Large intestine (tissue), 3 donors: ENCODE data around the gene RSRC2. TPM values are rescaled to one million over a fixed set of nuclear protein-coding genes. Genes with fewer than 3 reads are reported as not detected.
"Not testable (repeated sequence)": the region's sequence is repeated elsewhere in the genome, so short reads cannot be mapped to it uniquely, and the experiment has no call there.

Source experiments
- DNase-seq, 2 donors: peaks; one replicate each; pipeline versions ENCODE4 v3.0.0 to v3.0.0-alpha.2; 2013
- H3K27ac ChIP-seq: one replicate; pipeline ENCODE4 v1.5.1; 2013; ENCODE audit warnings: low read length
- H3K27me3 ChIP-seq: 2 replicates; pipeline ENCODE4 v1.6.1; 2013; ENCODE audit warnings: low read length; ENCODE audit not compliant: control insufficient read depth, insufficient read depth
- H3K36me3 ChIP-seq: 2 replicates; pipeline ENCODE4 v1.6.1; 2013; ENCODE audit warnings: low read length; ENCODE audit not compliant: control insufficient read depth, insufficient read depth
- H3K4me1 ChIP-seq: one replicate; pipeline ENCODE4 v1.6.1; 2013; ENCODE audit warnings: low read length; ENCODE audit not compliant: control insufficient read depth, insufficient read depth
- H3K4me3 ChIP-seq: one replicate; pipeline ENCODE4 v1.5.1; 2013; ENCODE audit warnings: low read length
- H3K9me3 ChIP-seq: one replicate; pipeline ENCODE4 v1.6.1; 2013; ENCODE audit warnings: mild to moderate bottlenecking, low read depth, low read length, moderate library complexity; ENCODE audit not compliant: control insufficient read depth
- WGBS: methylation state at CpG from one replicate; pipeline ENCODE4 v1.1.5; 2013; ENCODE audit warnings: low lambda C conversion rate; ENCODE audit not compliant: insufficient coverage; 5-methylcytosine and 5-hydroxymethylcytosine counted together
- polyA plus RNA-seq: library from polyadenylated mRNA; unstranded; fragments of 120-200 nt; gene quantifications from one replicate; pipeline ENCODE4 v1.2.1, GENCODE V29; 2013

Gene RSRC2
- polyA plus RNA-seq, 1 donor = 120 TPM

DNA sequence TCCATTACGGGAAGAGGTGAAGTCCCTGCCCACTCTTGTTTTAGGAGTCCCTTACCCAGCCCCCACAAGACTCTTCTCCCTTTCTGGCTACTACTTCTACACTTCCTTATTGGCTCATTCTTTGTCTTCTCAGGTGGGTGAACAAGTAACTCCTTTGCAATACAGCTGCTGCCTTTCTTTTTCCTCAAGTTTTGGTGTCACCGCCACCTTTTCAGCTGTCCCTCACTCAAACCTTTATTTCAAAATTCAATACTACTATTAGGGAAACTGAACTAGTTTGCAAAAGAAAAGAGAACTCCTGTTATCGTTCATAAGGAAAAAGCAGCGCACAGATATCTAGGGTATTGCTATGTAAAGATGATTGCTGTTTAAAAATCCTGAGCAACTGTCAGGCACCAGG, 6.1 kb downstream of the RSRC2 start:
- H3K4me1 ChIP-seq = peaks cover 3% of the 10 kb centered on the region
- no peak overlapping the region for H3K27ac ChIP-seq
- DNase-seq = no peak
- H3K4me3 ChIP-seq = no peak overlapping the region
- peaks cover 57% of the 10 kb centered on the region for H3K36me3 ChIP-seq
- no peaks in the 10 kb centered on the region for H3K27me3 ChIP-seq
- H3K9me3 ChIP-seq = no peaks in the 10 kb centered on the region
- 100% methylated on average over 1 of the region's 4 CpGs for WGBS

DNA sequence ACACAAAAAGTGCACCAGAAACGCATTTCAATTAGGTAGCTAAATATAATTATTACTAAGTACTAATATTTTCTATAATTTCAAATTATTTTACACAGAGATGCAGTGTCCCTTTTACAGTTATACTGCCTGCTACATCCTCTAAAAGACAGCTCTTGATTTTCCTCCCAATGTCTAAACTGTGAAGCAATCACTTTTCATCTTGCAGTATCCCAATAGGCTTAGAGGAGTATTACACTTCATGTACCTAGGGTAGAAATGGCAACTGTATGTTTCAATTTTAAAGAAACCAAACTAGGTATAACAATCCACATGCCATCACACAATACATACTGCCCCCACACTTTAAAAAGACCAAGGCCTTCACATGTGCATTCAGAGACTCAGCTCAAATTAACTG, 7.3 kb downstream of the RSRC2 start:
- WGBS = no CpG with 5 or more reads among the region's 1 CpG
- H3K27me3 ChIP-seq = no peaks in the 10 kb centered on the region
- H3K4me1 ChIP-seq = peaks cover 3% of the 10 kb centered on the region
- no peak for DNase-seq
- H3K27ac ChIP-seq = no peak overlapping the region
- H3K36me3 ChIP-seq = peaks cover 65% of the 10 kb centered on the region
- H3K9me3 ChIP-seq = no peaks in the 10 kb centered on the region
- no peak overlapping the region for H3K4me3 ChIP-seq

DNA sequence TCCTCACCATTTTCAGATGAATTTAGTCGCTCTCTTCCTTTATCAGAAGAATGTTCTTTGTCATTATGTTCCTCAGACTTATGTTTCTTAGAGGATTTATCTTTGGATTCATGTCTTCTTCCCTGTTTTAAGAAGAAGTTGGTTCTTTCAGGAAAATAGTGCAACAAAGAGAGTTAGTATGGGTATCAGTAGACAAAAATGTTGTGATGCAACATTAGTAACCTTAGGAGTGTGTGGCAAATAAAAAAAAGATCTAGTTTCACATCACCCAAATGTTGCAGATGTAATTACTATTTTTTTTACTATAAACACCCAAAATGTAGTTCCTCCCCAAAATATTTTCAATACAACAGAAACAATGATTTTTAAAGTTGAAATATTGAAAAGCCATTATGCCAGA, 7.8 kb downstream of the RSRC2 start:
- no peak overlapping the region for H3K4me3 ChIP-seq

DNA sequence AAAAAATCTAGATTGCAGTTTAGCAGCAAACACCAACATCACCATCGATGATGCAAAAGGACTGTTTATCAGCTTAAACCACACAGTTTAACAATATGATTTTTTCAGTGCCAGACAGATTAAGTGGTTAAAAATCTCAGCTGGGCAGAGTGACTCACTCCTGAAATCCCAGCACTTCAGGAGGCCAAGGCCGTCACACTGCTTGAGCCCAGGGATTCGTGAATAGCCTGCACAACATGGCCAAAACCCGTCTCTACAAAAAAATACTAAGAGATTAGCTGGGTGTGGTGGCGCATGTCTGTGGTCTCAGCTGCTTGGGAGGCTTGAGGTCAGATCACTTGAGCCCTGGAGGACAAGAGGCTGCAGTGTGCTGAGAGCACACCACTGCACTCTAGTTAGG, 8.9 kb downstream of the RSRC2 start:
- WGBS = no CpG with 5 or more reads among the region's 5 CpGs

More for the DNA sequence above, 7.8 kb downstream of the RSRC2 start:
- no peak for DNase-seq
- H3K9me3 ChIP-seq = no peaks in the 10 kb centered on the region
- peaks cover 67% of the 10 kb centered on the region for H3K36me3 ChIP-seq
- no peaks in the 10 kb centered on the region for H3K27me3 ChIP-seq
- 100% methylated on average over 1 of the region's 1 CpG for WGBS
- peaks cover 3% of the 10 kb centered on the region for H3K4me1 ChIP-seq
- H3K27ac ChIP-seq = no peak overlapping the region

DNA sequence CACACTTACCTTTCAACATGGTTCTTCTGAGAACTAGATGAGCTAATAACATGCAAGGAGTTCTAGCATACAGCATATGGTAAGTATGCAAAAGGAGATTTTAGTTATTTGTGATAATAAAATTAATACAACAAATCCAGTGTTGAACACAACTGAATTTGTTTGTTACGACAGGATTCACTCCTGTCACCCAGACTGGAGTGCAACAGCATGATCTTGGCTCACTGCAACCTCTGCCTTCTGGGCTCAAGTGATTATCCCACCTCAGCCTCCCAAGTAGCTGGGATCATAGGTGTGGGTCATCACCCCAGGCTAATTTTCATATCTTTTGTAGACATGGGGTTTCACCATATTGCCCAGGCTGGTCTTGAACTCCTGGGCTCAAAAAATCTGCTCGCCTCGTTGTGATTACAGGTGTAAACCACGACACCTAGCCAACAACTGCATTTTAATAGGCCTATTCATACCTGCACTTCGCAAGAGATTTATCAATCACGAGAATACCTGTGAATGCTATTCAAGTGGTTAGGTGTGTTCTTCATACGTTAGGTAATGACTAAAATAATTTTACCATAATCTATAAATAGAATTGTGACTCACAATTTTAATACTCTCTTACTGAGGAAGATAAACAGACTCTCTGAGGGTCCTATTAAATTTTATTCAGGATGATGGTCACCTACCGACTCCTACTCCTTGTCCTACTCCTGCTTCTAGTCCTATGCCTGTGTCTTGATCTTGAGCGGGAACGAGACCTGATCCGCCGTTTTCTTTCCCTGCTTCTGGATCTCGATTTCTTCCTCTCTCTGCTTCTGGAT, 10.0 kb downstream of the RSRC2 start:
- no peaks in the 10 kb centered on the region for H3K4me1 ChIP-seq
- DNase-seq = no peak
- 100% methylated on average over 3 of the region's 13 CpGs for WGBS
- no peak overlapping the region for H3K27ac ChIP-seq
- H3K36me3 ChIP-seq = peaks cover 78% of the 10 kb centered on the region
- no peaks in the 10 kb centered on the region for H3K27me3 ChIP-seq
- no peaks in the 10 kb centered on the region for H3K9me3 ChIP-seq
- no peak overlapping the region for H3K4me3 ChIP-seq

More for the DNA sequence above, 8.9 kb downstream of the RSRC2 start:
- H3K4me3 ChIP-seq = no peak overlapping the region
- H3K4me1 ChIP-seq = no peaks in the 10 kb centered on the region
- H3K9me3 ChIP-seq = no peaks in the 10 kb centered on the region
- H3K27ac ChIP-seq = no peak overlapping the region
- DNase-seq = no peak
- H3K36me3 ChIP-seq = peaks cover 73% of the 10 kb centered on the region
- no peaks in the 10 kb centered on the region for H3K27me3 ChIP-seq

DNA sequence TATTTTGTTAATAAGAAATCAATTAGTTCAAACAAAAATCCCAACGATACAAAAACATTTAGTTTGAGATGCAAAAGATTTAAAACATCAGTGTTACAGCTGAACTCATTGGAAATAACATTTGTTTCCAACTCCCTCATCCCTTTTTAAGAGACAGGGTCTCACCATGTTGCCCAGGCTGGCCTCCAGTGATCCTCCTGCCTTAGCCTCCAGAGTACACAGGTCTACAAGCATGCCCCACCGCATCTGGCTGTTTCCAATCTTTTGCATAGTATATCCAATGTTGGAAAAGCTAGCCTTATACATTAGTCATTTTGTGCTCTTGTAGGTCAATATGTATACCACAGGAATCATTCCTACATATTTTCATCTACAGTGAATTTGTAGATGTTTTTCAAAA, 11.5 kb downstream of the RSRC2 start:
- WGBS = 83% methylated on average over 1 of the region's 2 CpGs
- no peak overlapping the region for H3K27ac ChIP-seq
- H3K4me3 ChIP-seq = no peak overlapping the region
- H3K9me3 ChIP-seq = no peaks in the 10 kb centered on the region
- peaks cover 78% of the 10 kb centered on the region for H3K36me3 ChIP-seq
- DNase-seq = no peak
- H3K4me1 ChIP-seq = no peaks in the 10 kb centered on the region
- no peaks in the 10 kb centered on the region for H3K27me3 ChIP-seq

DNA sequence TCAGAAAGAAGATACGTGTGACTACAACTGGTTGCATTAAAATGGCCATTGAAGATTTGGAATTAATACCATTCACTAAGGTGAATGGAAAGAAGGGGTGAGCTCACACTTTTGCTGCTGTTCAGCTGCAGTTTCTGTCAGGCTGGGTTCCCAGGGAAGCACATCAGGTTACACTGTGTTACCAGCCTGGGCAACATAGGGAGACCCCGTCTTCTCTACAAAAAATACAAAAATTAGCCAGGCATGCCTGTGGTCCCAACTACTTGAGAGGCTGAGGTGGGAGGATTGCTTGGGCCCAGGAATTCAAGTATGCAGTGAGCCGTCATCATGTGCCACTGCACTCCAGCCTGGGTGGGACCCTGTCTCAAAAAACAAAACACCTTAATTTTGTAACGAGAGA, 13.1 kb downstream of the RSRC2 start:
- DNase-seq = no peak
- Histone ChIP-seq H3K27me3 (no peaks in the 10 kb centered on the region), H3K9me3 (no peaks in the 10 kb centered on the region), H3K36me3 (peaks cover 80% of the 10 kb centered on the region), H3K4me3 (no peak overlapping the region), H3K27ac (no peak overlapping the region), H3K4me1 (no peaks in the 10 kb centered on the region)
- 100% methylated on average over 2 of the region's 4 CpGs for WGBS

DNA sequence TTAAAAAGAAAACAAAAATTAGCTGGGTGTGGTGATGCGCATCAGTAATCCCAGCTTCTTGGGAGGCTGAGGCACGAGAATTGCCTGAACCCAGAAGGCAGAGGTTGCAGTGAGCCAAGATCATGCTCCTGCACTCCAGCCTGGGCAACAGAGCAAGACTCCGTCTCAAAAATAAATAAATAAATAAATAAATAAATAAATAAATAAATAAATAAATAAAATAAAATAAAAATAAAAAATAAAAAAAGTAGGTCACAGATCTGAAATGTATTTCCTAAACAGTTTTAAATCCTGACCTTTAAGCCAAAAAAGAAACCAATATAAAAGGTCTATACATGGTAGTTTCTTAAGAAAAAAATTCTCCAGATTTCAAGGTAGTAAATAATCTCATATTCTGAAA, 13.7 kb downstream of the RSRC2 start:
- H3K36me3 ChIP-seq = peaks cover 81% of the 10 kb centered on the region
- H3K9me3 ChIP-seq, H3K4me3 ChIP-seq, DNase-seq, H3K27ac ChIP-seq, H3K27me3 ChIP-seq, H3K4me1 ChIP-seq: not testable (repeated sequence)
- WGBS = 83% methylated on average over 2 of the region's 3 CpGs

DNA sequence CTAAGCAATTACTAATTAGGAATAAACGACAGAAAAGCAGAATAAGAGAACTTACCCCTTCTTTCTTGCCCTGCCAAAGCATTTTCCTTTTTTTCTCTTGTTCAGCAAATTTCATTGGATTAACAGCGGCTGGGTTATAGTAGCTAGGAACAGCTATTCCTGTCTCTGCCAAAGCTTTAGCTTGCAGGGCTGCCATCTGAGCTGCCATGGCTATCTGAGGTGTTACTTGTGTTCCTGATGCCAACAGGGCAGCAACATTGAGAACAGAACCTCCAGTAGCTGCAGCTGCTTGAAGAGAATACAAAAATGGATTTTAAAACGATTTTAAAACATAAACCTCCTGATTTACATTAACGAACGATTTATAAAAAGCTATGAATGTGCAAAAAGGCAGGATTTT, 18.6 kb downstream of the RSRC2 start:
- WGBS = 100% methylated on average over 1 of the region's 5 CpGs
- H3K36me3 ChIP-seq = peaks cover 89% of the 10 kb centered on the region
- no peaks in the 10 kb centered on the region for H3K27me3 ChIP-seq
- H3K4me1 ChIP-seq = no peaks in the 10 kb centered on the region
- no peaks in the 10 kb centered on the region for H3K9me3 ChIP-seq
- no peak overlapping the region for H3K27ac ChIP-seq
- no peak for DNase-seq
- H3K4me3 ChIP-seq = no peak overlapping the region

DNA sequence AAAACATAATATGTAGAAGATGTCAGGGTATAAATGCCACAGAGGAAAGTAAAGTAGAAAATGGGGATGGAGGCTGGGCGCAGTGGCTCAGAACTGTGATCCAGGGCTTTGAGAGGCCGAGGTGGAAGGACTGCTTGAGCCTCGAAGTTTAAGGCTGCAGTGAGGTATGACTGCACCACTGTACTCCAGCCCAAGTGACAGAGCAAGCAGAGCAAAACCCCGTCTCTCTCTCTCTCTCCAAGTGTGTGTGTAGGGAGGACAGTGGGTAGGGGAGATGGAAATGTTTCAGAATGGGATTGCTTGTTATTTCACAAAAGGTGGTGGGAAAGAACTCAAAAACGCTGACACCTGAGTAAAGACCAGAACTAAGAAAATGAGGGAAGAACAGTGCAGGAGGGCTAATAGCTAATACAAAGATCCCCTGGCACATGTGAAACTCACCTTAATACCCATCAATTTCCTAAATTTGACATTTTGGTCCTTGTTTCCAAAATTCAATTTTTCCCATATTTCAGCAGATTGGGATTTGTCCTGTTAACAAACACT, 20.3 kb downstream of the RSRC2 start:
- Histone ChIP-seq H3K27me3 (no peaks in the 10 kb centered on the region), H3K4me3 (no peak overlapping the region), H3K4me1 (no peaks in the 10 kb centered on the region), H3K9me3 (no peaks in the 10 kb centered on the region), H3K36me3 (peaks cover 79% of the 10 kb centered on the region), H3K27ac (no peak overlapping the region)
- no peak for DNase-seq
- WGBS = 100% methylated on average over 1 of the region's 5 CpGs
